Suppressor macrophage treated with lipopolysaccharide for 4 hours (primary cell): ENCODE measurements around the gene DNAJC13.
"Not testable (repeated sequence)": the region's sequence is repeated elsewhere in the genome, so short reads cannot be mapped to it uniquely, and the experiment has no call there.

Experiments used
- DNase-seq: peaks from one replicate; pipeline ENCODE4 v3.0.0-alpha.2; 2020

Gene DNAJC13

DNA sequence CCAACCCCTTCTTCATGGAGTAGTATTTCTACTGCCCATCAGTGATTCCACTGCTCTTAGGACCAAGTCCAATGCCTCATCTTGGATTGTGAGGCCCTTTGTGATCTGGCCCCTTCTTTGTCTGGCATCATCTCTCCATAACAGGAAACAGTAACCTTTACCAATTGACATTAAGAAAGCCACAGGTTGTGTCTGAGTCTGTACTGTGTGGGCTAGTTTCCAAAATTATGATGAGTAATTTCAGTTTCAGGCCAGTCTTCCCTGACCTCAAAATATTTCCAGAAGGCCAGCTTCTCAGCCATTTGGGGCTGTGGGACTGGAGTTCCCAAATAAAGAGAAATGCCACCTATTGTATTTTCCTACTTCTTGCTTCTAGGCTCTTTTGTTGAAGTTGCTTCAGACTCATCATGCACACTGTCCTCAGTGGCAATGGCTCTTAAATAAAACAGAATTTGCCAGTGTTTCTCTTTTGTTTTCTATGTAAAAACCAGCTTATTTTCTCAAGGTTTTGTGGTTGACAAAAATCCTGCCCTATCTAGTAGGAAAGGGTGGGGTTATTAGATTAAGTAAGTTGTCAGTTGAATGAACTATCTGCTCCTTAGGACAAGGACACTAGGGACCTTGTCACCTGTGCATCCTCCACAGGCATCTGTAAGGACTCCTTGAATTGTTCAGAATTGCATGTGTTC is 132.7 kb downstream of the DNAJC13 start:
- DNase-seq = peak; percentile 59

DNA sequence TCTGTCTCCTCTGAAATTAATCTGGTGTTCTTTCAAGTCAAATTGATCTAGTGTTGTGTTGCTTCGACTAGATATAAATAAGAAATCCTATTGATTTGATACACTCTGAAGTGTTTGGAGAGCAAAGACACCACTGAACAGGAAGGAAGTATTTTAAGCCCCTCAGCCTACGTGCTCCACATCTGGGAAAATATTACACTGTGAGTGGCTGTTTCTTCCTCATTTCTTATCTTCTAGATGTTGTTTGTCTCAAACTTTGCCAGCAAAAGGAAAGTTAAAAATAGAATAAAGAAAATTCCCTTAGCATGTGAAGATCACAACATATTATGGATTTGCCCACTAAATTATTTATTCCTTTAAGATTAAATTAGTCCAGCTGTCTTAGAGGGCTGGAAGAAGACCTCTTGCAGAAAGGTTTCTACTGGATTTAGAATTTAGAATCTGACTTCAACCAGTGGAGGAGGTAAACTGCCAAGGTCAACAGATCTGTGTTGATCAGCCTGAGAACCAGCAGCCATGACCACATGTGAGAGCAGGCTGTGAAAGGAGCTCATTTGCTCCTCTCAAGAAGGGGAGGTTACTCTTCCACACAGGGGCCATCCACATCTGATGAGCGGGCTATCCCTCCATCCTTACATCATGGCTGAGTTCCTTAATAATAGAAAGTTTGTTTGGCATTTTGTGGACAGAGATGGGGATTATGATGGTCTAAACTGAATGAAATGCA is 133.4 kb downstream of the DNAJC13 start:
- DNase-seq = no peak

- no peak for DNase-seq
Measured at GRCh38 chr3:132553826-132554225, 136.5 kb downstream of the DNAJC13 start.

DNA sequence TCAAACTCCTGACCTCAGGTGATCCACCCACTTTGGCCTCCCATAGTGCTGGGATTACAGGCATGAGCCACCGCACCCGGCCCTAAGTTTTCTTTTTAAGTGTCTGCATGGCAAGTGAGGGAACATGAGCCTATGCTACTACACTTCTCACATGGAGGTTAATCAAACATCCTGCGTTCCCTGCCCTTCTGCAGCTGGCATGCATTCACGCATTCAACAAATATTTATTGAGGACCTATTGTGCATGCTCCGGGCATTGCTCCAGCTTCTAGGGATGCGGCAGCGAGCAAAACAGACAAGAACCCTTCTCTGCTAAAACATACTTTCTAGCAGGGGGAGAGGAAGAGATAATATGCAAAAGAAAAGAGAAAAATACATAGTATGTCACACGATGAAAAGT is 137.1 kb downstream of the DNAJC13 start:
- DNase-seq = no peak

- DNase-seq = no peak
Measured at GRCh38 chr3:132555306-132556035, 138.2 kb downstream of the DNAJC13 start.

- DNase-seq = not testable (repeated sequence)
Measured at GRCh38 chr3:132556036-132556386, 138.7 kb downstream of the DNAJC13 start.

DNA sequence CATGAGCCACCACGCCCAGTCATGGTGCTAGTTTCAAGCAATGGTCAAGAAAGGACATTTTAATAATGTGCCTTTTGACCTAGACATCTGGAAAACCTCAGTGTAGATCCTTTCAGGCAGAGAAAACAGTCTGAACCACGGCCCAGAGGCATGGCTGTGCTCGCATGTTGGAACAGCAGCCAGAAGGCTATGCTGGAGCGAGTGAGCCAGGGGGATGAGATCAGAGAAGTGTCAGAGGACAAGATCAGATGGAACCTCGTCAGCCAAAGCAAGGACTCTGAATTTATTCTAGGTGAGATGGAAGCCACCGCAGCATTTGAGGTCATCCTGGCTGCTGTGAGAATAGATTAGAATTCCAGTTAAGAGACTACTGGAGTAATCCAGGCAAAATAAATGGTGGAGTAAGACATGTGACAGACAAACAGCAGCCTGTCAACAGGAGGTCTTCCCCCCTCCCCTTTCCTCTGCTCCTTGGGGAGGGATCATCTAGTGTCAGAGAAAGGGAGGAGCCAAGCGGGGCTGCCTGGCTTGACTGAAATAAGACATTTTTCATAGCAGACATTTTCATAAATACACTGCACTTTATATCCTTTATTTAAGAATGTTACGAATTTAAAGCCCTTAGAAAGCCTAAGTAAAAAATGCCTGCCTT is 139.3 kb downstream of the DNAJC13 start:
- no peak for DNase-seq

GRCh38 chr3:132561003-132561402 is 143.7 kb downstream of the DNAJC13 start:
- DNase-seq = no peak

DNA sequence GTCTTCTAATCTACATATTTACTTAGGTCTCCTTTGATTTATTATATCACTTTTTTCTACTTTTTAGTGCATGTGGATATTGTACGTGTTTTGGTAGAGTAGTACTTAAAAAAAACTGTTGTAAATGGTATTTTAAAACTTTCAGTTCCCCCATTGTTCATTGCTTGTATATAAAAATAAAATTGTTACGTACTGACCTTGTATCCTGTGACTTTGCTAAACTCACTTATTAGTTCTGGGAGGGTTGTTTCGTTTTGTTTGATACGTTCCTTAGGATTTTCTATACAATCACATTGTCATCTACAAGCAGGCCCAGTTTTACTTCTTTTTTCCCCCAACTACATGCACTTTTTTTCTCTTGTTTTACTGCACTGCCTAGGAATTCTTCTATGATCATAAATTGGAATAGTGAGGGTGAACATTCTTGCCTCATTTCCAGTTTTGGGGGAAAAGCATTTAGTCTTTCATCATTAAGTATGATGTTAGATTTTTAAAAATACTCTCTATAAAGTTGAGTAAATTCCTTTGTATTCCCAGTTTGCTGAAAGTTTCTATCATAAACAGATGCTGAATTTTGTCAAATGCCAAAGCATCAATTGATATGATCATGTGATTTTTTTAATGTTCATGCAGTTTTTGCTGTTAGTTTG is 146.2 kb downstream of the DNAJC13 start:
- peak; percentile 54 for DNase-seq

DNA sequence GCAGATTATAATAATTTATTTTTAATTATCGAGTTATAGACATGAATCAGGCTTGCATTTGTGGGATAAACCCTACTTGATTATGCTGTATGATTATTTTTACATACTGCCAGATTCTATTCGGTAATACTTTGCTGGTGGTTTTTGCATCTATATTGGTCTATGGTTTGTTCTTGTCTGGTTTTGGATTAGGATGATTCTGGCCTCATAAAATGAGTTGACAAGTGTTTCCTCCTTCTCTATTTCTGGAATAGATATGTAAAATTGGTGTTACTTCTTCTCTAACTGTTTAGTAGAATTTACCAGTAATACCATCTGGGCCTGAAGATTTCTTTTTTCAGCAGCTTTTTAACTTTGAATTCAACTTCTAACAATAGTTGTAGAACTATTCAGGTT is 146.8 kb downstream of the DNAJC13 start:
- no peak for DNase-seq

GRCh38 chr3:132568422-132568821 is 151.1 kb downstream of the DNAJC13 start:
- no peak for DNase-seq

- DNase-seq = peak; percentile 52
Measured at GRCh38 chr3:132569153-132569552, 151.9 kb downstream of the DNAJC13 start.

DNA sequence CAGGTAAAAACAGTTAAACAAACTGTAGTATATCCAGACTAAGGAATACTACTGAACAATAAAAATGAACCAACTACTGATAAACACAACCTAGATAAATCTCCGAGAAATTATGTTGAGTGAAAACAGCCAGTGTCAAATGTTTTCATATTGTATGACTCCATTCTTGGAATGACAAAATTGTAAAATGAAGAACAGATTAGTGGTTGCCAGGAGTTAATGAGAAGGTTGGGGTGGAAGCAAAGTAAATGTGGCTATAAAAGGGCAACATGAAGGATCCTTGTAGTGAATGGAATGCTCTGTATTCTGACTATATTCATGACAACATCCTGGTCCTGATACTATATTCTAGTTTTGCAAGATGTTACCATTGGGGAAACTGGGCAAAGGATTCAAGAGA is 152.3 kb downstream of the DNAJC13 start:
- no peak for DNase-seq

DNA sequence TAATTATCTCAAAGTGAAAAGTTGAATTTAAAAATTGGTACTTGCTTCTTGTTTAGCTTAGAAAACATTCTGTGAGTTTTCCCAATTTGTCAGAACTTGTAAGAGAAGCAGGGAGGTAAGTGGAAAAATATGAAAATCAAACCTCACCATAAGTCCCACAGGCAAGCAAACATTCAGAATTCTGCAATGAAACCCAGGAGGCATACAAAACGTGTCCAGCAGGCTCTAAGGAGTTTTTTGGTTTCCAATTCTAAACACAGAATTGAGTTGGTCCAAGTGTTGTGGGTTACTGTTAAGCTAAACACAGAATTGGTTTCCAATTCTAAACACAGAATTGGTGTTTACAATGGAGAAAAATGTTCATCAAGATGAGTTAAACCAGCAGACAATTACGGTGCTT is 152.7 kb downstream of the DNAJC13 start:
- no peak for DNase-seq

DNA sequence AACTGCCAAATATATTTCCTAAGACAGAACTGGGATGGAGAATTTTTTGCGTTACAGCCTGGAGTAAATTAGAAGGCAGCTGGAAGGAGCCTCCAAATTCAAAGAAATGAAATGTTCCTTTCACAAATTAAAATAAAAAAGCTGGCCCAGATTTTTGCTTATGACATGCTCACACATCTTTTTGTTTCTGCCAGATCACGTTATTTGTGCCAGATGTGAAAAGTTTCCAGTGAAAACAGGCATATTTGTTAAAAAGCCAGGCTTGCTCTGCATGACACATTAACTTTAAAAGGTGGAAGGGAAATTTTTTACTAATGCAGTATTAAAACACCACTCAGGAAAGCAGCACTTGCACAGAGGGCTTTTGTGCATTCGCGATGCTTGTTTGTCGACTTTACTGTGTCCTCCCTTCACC is 156.5 kb downstream of the DNAJC13 start:
- no peak for DNase-seq

GRCh38 chr3:132587401-132587800 is 170.1 kb downstream of the DNAJC13 start:
- no peak for DNase-seq
